Activated CD4-positive, alpha-beta T cell treated with anti-CD3 and anti-CD28 coated beads for 36 hours (primary cell): ENCODE measurements around the gene PLK1. TPM values are rescaled to one million over a fixed set of nuclear protein-coding genes. Genes with fewer than 3 reads are reported as not detected.
"Not testable (repeated sequence)": the region's sequence is repeated elsewhere in the genome, so short reads cannot be mapped to it uniquely, and the experiment has no call there.

Source experiments
- ATAC-seq: fragments of 200-7000 bp; cut with Tn5 transposase; one replicate; pipeline ENCODE4 v1.10.0; 2021; ENCODE audit warnings: mild to moderate bottlenecking, moderate library complexity
- CTCF ChIA-PET: fragments of 350-600 bp; sonication (Branson Sonifier 250); formaldehyde crosslinking; loops from one replicate; lab custom pipeline; 2021; ENCODE audit warnings: antibody characterized with exemption; lab: Charles Lee
- POLR2A ChIA-PET: fragments of 350-600 bp; sonication (Branson Sonifier 250); formaldehyde crosslinking; loops from one replicate; lab custom pipeline; 2021; ENCODE audit warnings: antibody characterized with exemption, inconsistent platforms; lab: Charles Lee
- DNase-seq: peaks from one replicate; pipeline ENCODE4 v3.0.0-alpha.2; 2020
- H3K27ac Mint-ChIP-seq: one replicate; pipeline ENCODE4 v1.8.0; 2021; ENCODE audit warnings: mixed read lengths
- H3K27me3 Mint-ChIP-seq: one replicate; pipeline ENCODE4 v1.8.0; 2021; ENCODE audit warnings: mixed read lengths
- H3K36me3 Mint-ChIP-seq: one replicate; pipeline ENCODE4 v1.8.0; 2021; ENCODE audit warnings: low read depth, mixed read lengths
- H3K4me1 Mint-ChIP-seq: one replicate; pipeline ENCODE4 v1.8.0; 2021; ENCODE audit warnings: mixed read lengths
- H3K4me3 Mint-ChIP-seq: one replicate; pipeline ENCODE4 v1.8.0; 2021; ENCODE audit warnings: mild to moderate bottlenecking, moderate library complexity, mixed read lengths
- H3K9me3 Mint-ChIP-seq: one replicate; pipeline ENCODE4 v1.8.0; 2021; ENCODE audit warnings: low read depth, mixed read lengths
- intact Hi-C, 2 experiments: fragments of 100-400 bp; cut with DNase I in 1 of 2; cut with micrococcal nuclease in 1 of 2; formaldehyde crosslinking; loops; one replicate each; pipeline versions ENCODE4 v1.14.2 to v1.15.1; 2022 to 2024; cut with DNase I, micrococcal nuclease
- total RNA-seq, 2 experiments: library from RNA; stranded (reverse); gene quantifications; one replicate each; pipeline ENCODE4 v1.2.3, GENCODE V29; 2021

PLK1 gene
- total RNA-seq, 2 experiments from 2014 or later: 91.4 to 120 TPM

DNA sequence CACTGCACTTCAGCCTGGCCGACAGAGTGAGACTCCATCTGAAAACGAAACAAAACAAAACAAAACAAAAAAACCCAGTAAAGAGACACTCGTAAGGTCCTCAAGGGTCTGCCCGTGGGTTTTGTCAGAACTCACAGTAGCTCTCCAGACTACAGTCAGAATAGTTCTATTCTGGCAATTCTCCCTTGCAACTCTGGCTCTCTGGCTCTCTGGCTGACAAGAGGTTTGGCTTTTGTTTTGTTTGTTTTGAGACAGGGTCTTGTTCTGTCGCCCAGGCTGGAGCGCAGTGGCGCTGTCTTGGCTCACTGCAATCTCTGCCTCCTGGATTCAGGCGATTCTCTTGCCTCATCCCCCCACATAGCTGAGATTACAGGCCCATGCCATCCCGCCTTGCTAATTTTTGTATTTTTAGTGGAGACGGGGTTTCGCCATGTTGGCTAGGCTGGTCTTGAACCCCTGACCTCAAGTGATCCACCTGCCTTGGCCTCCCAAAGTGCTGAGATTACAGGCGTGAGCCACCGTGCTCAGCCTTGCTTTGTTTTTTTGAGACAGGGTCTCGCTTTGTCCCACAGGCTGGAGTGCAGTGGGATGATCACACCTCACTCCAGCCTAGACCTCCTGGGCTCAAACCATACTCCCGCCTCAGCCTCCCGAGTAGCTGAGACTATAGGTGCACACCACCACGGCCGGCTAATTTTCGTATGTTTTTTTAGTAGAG lies 55.6 kb downstream of the PLK1 start:
- Mint-ChIP-seq H3K4me3 (no peak overlapping the region), H3K36me3 (no peaks in the 10 kb centered on the region), H3K9me3 (no peaks in the 10 kb centered on the region), H3K27ac (no peak overlapping the region), H3K27me3 (peaks cover 8% of the 10 kb centered on the region), H3K4me1 (peaks cover 7% of the 10 kb centered on the region)
- ATAC-seq: no peak
- ChIA-PET CTCF (interaction anchor here (1.1 to 2.1 kb wide), 2 partner anchors 302 kb away, joined by 4 to 12 read pairs; no protein-coding TSS in a partner anchor), POLR2A (no interaction called here)
- no peak for DNase-seq
- intact Hi-C loops: loop anchor here (2.0 to 10.0 kb wide), 3 partner anchors 302 to 770 kb away; partner anchors contain the start of gene CACNG3 (in 1 of the 2)

DNA sequence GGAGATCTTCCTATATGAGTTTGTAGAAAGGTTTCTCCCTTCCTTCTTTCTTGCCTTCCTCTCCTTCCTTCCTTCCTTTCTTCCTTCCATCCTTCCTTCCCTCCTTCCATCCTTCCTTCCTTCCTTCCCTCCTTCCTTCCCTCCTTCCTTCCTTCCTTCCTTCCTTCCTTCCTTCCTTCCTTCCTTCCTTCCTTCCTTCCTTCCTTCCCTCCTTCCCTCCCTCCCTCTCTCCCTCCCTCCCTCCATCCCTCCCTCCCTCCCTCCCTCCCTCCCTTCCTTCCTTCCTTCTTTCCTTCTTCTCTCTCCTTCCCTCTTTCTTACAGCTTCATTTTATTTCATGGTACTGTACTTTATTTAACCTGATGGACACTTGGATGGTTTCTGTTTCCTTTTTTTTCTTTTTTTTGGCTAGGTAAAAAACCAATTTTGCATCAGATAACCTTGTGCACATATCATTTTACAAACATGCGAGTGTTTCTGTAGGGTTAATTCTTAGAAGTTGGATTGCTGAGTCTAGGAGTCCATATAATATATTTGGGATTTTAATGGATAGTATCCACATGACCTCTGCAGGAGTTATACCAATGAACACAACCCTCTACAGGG lies 58.8 kb downstream of the PLK1 start:
- CTCF ChIA-PET: interaction anchor here (0.5 kb wide), 1 partner anchor 766 kb away, joined by 5 read pairs; no protein-coding TSS in a partner anchor
- DNase-seq, H3K4me3 Mint-ChIP-seq, H3K4me1 Mint-ChIP-seq, H3K36me3 Mint-ChIP-seq, H3K9me3 Mint-ChIP-seq, H3K27me3 Mint-ChIP-seq, ATAC-seq, H3K27ac Mint-ChIP-seq, POLR2A ChIA-PET: not testable (repeated sequence)
- intact Hi-C loops: loop anchor here in 1 of 2 experiments (5.0 to 10.0 kb wide), 2 partner anchors 65 to 517 kb away; partner anchors contain the start of gene CACNG3

DNA sequence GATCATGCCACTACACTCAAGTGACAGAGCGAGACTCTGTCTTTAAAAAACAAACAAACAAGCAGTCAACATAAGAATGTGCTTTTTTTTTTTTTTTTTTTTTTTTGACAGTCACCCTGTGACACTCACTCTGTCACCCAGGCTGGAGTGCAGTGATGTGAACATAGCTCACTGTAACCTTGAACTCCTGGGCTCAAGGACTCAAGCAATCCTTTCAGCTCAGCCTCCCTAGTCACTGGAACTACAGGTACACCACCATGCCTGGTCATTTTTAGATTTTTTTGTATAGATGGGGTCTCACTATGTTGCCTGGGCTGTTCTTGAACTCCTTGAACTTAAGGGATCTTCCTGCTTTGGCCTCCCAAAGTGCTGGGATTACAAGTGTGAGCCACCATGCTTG lies 60.8 kb downstream of the PLK1 start:
- Mint-ChIP-seq H3K4me1 (peaks cover 5% of the 10 kb centered on the region), H3K27me3 (peaks cover 15% of the 10 kb centered on the region), H3K9me3 (no peaks in the 10 kb centered on the region), H3K4me3 (no peak overlapping the region), H3K27ac (no peak overlapping the region), H3K36me3 (no peaks in the 10 kb centered on the region)
- no peak for ATAC-seq
- DNase-seq: no peak
- intact Hi-C loops: loop anchor here in 1 of 2 experiments (5.0 to 10.0 kb wide), 2 partner anchors 63 to 515 kb away; partner anchors contain the start of gene CACNG3
- POLR2A ChIA-PET: no interaction called here
- CTCF ChIA-PET: no interaction called here

Other genes with a start within 250 kb of the PLK1 start
- gene COG7, start 225.7 kb upstream of the PLK1 start, total RNA-seq: 10 to 100 TPM; 18.1 to 19.9 TPM
- gene GGA2, start 168.4 kb upstream of the PLK1 start, total RNA-seq: 100 to 1,000 TPM in 1 of 2 experiments, 10 to 100 TPM in 1; 86.7 to 114 TPM
- 10 to 100 TPM; 26.6 to 31.9 TPM for gene EARS2, start 121.5 kb upstream of the PLK1 start, total RNA-seq
- gene UBFD1, start 121.2 kb upstream of the PLK1 start, total RNA-seq: 10 to 100 TPM; 56.8 to 57.2 TPM
- gene NDUFAB1, start 82.6 kb upstream of the PLK1 start, total RNA-seq: 100 to 1,000 TPM in 1 of 2 experiments, 10 to 100 TPM in 1; 81.5 to 158 TPM
- 10 to 100 TPM; 23.1 to 23.5 TPM for gene PALB2, start 37.6 kb upstream of the PLK1 start, total RNA-seq
- gene DCTN5, start 37.4 kb upstream of the PLK1 start, total RNA-seq: 10 to 100 TPM; 47.1 to 55.8 TPM
- gene ERN2, start 34.3 kb downstream of the PLK1 start, total RNA-seq: not detected
- not detected for gene CHP2, start 76.1 kb downstream of the PLK1 start, total RNA-seq
- gene PRKCB, start 157.1 kb downstream of the PLK1 start, total RNA-seq: 10 to 100 TPM; 57.5 to 83.8 TPM